Large intestine (tissue), 3 donors: ENCODE data around the gene HLTF. TPM values are rescaled to one million over a fixed set of nuclear protein-coding genes. Genes with fewer than 3 reads are reported as not detected.

Experiments used
- DNase-seq, 2 donors: peaks; one replicate each; pipeline versions ENCODE4 v3.0.0 to v3.0.0-alpha.2; 2013
- H3K27ac ChIP-seq: one replicate; pipeline ENCODE4 v1.5.1; 2013; ENCODE audit warnings: low read length
- H3K27me3 ChIP-seq: 2 replicates; pipeline ENCODE4 v1.6.1; 2013; ENCODE audit warnings: low read length; ENCODE audit not compliant: control insufficient read depth, insufficient read depth
- H3K36me3 ChIP-seq: 2 replicates; pipeline ENCODE4 v1.6.1; 2013; ENCODE audit warnings: low read length; ENCODE audit not compliant: control insufficient read depth, insufficient read depth
- H3K4me1 ChIP-seq: one replicate; pipeline ENCODE4 v1.6.1; 2013; ENCODE audit warnings: low read length; ENCODE audit not compliant: control insufficient read depth, insufficient read depth
- H3K4me3 ChIP-seq: one replicate; pipeline ENCODE4 v1.5.1; 2013; ENCODE audit warnings: low read length
- H3K9me3 ChIP-seq: one replicate; pipeline ENCODE4 v1.6.1; 2013; ENCODE audit warnings: mild to moderate bottlenecking, low read depth, low read length, moderate library complexity; ENCODE audit not compliant: control insufficient read depth
- WGBS: methylation state at CpG from one replicate; pipeline ENCODE4 v1.1.5; 2013; ENCODE audit warnings: low lambda C conversion rate; ENCODE audit not compliant: insufficient coverage; 5-methylcytosine and 5-hydroxymethylcytosine counted together
- polyA plus RNA-seq: library from polyadenylated mRNA; unstranded; fragments of 120-200 nt; gene quantifications from one replicate; pipeline ENCODE4 v1.2.1, GENCODE V29; 2013

HLTF gene
- polyA plus RNA-seq, 1 donor: 20.6 TPM

DNA sequence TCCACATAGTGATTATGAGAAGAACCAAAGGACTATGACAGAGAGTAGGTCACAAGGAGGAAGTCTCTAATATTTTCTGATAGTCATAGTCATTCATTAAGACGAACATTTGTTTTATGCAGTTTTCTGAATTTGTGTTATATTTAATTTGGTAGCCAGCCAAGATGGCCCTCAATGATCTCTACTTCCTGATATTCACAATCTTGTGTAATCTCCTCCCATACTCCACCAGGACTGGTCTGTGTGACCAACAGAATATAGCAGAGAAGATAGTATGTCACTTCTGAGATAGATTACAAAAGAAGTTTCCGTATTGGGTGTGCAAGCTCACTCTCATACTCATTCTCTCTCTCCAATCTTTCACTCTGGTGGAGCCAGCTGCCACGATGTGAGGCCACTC, 30.8 kb downstream of the HLTF start:
- no peak for DNase-seq
- no CpG with 5 or more reads among the region's 3 CpGs for WGBS
- no peak overlapping the region for H3K27ac ChIP-seq
- H3K36me3 ChIP-seq: peaks cover 22% of the 10 kb centered on the region
- H3K4me1 ChIP-seq: no peaks in the 10 kb centered on the region
- no peaks in the 10 kb centered on the region for H3K27me3 ChIP-seq
- no peak overlapping the region for H3K4me3 ChIP-seq
- no peaks in the 10 kb centered on the region for H3K9me3 ChIP-seq

DNA sequence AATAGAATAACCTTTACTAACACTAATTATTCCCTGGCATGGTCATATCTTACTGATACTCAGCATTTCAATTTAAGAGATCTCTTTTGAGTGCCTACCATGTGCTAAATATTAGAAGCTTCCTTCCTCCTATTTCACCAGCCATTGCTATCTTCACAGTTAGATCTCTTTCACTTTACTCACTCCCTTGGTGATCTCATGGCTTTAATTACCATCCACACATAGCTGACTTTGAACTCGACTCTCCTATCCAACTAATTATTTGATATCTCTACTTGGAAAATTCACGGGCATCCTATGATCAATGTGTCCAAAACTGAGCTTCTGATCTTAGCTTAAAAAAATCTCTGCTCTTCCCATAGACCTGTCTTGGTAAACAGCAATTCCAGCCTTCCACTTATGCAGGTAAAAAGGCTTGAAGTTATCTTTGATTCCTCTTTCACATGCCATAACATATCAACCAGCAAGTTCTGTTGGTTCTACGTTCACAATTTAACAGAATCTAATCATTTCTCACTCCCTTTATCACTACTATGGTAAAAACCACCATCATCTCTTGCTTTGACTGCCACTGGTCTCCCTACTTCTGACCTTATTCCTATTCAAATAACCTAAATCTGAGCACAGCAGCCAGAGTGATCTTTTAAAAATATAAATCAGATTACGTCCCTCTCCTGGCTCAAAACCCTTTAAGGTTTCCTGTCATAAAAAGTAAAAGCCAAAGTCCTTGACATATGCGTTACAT, 41.8 kb downstream of the HLTF start:
- Histone ChIP-seq H3K27me3 (no peaks in the 10 kb centered on the region), H3K4me1 (peaks cover 5% of the 10 kb centered on the region), H3K27ac (peak overlapping the region; percentile 33), H3K9me3 (no peaks in the 10 kb centered on the region), H3K36me3 (peaks cover 19% of the 10 kb centered on the region), H3K4me3 (no peak overlapping the region)
- WGBS: 82% methylated on average over 1 of the region's 5 CpGs
- peak; percentile 34 to 77 for DNase-seq

DNA sequence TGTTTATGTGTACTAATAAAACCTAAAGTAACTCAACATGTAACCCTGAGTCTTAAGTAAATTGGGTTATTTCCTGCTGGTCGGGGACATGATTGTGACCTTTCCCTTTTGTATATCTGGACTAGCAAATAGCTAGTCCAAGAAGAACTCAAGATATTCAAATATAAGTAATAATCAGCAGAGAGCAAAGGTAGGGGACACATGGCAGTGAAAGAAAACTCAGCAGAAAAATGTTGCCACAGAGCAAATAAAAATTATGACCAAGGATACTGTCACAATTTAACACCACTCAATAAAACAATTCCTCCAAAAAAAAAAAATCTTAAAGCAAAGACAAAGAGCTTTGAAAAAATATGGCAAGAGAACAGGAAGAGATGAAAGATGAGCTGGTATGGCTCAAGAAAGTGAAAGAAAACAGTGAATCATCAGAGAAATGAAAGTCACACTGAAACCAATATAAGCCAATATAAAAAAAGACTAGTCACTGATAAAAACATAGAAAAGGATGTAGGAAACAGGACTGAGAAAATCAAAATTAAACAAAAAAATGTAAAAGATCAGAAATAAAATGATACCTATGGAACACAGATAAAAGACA, 43.4 kb downstream of the HLTF start:
- Histone ChIP-seq H3K36me3 (peaks cover 26% of the 10 kb centered on the region), H3K27ac (peak overlapping the region; percentile 33), H3K9me3 (no peaks in the 10 kb centered on the region), H3K4me1 (peaks cover 5% of the 10 kb centered on the region), H3K4me3 (no peak overlapping the region), H3K27me3 (no peaks in the 10 kb centered on the region)
- WGBS: no CpG with 5 or more reads among the region's 1 CpG
- DNase-seq: peak; percentile 27 to 79

DNA sequence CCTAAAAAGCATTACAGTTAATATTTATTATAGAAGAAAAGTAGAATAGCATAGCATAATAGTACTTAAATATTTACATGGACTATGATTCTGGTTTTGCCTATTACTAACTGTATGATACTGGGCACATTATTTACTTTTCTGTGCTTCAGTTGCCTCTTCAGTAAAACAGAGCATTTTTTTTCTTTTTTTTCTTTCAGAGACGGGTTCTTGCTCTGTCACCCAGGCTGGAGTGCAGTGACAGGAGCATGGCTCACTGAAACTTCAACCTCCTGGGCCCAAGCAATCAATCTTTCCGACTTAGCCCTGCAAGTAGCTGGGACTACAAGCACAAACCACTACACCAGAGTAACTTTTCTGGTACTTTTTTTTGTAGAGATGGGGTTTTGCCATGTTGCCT, 48.0 kb downstream of the HLTF start:
- no peak overlapping the region for H3K27ac ChIP-seq
- no peak for DNase-seq

DNA sequence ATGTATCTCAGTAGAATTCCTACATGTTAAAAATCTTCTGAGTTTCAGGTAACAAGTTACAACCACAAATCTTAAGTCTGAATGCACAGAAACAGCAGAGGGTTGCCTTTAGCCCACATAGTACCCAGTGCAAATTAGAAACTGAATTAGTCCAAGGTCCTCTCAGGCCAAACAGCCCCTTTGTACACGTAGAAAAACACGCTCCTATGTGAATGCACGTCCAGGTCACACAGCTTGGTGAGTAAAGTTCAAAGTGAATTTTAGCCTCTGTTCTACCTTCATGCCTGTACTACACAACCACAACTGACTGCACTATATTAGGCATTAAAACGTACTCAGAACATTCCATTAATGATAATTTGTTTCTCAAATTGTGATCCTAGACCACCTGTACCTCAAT, 48.6 kb downstream of the HLTF start:
- Histone ChIP-seq H3K27ac (no peak overlapping the region), H3K4me1 (no peaks in the 10 kb centered on the region)

More for the DNA sequence above, 48.0 kb downstream of the HLTF start:
- Histone ChIP-seq H3K4me1 (peaks cover 1% of the 10 kb centered on the region), H3K36me3 (peaks cover 13% of the 10 kb centered on the region), H3K27me3 (no peaks in the 10 kb centered on the region), H3K9me3 (no peaks in the 10 kb centered on the region), H3K4me3 (no peak overlapping the region)
- 20% methylated on average over 1 of the region's 2 CpGs for WGBS

DNA sequence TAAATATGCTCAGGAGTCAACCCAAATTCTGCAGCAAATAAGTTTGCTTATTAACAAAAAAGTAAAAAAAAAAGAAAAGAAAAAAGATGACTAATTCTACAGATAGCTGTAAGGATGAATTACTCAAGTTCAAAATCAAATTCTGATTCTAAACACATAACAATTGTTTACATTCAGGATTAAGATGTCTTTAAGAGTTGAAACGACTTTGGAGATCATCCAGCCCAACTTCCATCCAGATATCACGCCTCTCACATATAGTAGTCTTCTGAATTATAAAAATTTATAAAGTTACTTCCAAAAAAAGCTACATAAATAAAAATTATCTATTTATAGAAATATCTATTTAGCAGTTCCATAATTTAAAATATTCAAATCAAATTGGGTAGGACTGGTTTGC, 55.2 kb downstream of the HLTF start:
- no peaks in the 10 kb centered on the region for H3K27me3 ChIP-seq
- H3K27ac ChIP-seq: no peak overlapping the region
- DNase-seq: no peak
- no peak overlapping the region for H3K4me3 ChIP-seq
- no peaks in the 10 kb centered on the region for H3K9me3 ChIP-seq
- H3K4me1 ChIP-seq: no peaks in the 10 kb centered on the region
- H3K36me3 ChIP-seq: peaks cover 15% of the 10 kb centered on the region
- no CpG with 5 or more reads among the region's 2 CpGs for WGBS

More for the DNA sequence above, 48.6 kb downstream of the HLTF start:
- H3K27me3 ChIP-seq: no peaks in the 10 kb centered on the region
- H3K36me3 ChIP-seq: peaks cover 13% of the 10 kb centered on the region
- peak; percentile 26 to 55 for DNase-seq
- WGBS: no CpG with 5 or more reads among the region's 4 CpGs
- H3K9me3 ChIP-seq: no peaks in the 10 kb centered on the region
- no peak overlapping the region for H3K4me3 ChIP-seq

DNA sequence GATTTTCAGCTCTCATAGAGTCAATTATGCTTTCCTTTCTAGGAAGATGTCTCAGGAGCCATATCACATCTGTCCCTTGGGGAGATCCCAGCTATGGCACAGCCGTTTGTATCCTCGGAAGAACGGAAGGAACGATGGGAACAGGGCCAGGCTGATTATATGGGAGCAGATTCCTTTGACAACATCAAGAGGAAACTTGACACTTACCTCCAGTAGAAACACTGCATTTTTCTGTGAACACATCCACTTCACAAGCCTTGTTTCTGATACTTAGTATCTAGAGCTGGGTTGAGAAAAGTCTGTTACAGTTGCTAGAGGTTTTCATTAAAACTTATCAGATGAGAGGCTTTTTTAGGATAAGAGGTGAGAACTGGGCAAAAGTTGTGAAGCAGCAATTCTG, 59.6 kb downstream of the HLTF start:
- Histone ChIP-seq H3K9me3 (no peaks in the 10 kb centered on the region), H3K4me3 (no peak overlapping the region), H3K27ac (no peak overlapping the region), H3K27me3 (no peaks in the 10 kb centered on the region), H3K4me1 (no peaks in the 10 kb centered on the region), H3K36me3 (peaks cover 32% of the 10 kb centered on the region)
- whole genome bisulfite sequencing: no CpG with 5 or more reads among the region's 4 CpGs
- DNase-seq: no peak

DNA sequence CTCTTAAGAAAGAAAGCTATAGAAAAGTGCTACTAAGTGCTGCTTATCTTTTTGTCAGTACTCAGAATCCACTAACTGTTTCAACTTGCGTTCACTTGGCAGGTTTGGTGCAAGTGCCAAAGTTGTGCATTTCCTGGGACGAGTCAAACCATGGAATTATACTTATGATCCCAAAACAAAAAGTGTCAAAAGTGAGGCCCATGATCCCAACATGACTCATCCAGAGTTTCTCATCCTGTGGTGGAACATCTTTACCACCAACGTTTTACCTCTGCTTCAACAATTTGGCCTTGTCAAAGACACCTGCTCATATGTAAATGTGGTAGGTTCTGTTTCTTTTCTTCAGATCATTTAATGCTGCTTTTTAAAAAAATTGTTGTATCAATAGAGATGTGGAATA, 62.4 kb downstream of the HLTF start:
- Histone ChIP-seq H3K27ac (no peak overlapping the region), H3K36me3 (peaks cover 34% of the 10 kb centered on the region)

DNA sequence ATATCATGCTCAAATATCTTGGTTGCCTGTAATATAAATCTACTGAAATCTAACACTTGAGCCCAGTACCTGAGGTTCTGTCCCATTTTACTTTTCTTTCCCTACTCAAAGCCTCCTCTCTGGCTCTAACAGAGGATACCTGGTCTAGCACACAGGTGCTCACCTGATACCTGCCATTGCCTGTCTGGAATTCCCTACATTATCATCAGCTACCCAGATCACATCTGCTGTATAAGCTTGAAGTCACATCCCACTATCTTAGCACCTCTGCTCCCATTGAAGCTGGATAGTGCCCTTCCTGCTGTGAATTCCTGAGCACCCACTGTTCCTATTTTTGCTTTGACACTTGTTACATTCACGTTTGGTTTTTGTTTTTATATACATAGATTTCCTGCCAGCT, 64.5 kb downstream of the HLTF start:
- no peaks in the 10 kb centered on the region for H3K27me3 ChIP-seq
- H3K36me3 ChIP-seq: peaks cover 23% of the 10 kb centered on the region
- WGBS: 60% methylated on average over 1 of the region's 1 CpG
- DNase-seq: no peak
- H3K4me3 ChIP-seq: no peak overlapping the region
- no peaks in the 10 kb centered on the region for H3K9me3 ChIP-seq
- no peaks in the 10 kb centered on the region for H3K4me1 ChIP-seq
- no peak overlapping the region for H3K27ac ChIP-seq

More for the DNA sequence above, 62.4 kb downstream of the HLTF start:
- Histone ChIP-seq H3K4me3 (no peak overlapping the region), H3K4me1 (no peaks in the 10 kb centered on the region), H3K27me3 (no peaks in the 10 kb centered on the region), H3K9me3 (no peaks in the 10 kb centered on the region)
- no peak for DNase-seq
- WGBS: 88% methylated on average over 1 of the region's 3 CpGs

DNA sequence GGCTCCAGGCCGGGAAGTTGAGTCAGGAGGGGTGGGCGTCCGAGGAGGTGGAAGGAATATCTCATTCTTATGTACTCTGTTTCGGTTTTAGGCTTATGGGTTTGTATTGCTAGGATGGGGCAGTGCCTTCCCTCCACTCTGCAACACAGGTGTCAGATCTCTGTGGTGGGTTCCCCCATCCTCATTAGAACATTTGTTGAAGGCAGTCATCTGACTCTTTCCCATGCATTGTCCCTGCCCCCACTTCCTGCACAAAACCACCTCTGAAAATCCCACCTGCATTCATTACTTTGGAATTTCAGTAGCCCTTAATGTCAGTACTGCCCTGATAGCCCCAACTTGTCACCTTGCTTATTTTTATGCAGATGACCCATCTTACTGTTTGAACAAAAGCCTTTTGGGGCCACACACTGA, 65.5 kb downstream of the HLTF start:
- Histone ChIP-seq H3K4me1 (no peaks in the 10 kb centered on the region), H3K27me3 (no peaks in the 10 kb centered on the region), H3K36me3 (peaks cover 22% of the 10 kb centered on the region), H3K9me3 (no peaks in the 10 kb centered on the region), H3K4me3 (no peak overlapping the region), H3K27ac (no peak overlapping the region)
- no CpG with 5 or more reads among the region's 4 CpGs for WGBS
- no peak for DNase-seq
